UCSD-AML1 (cell line): ENCODE results near the gene RACGAP1.

Experiments used
- DNase-seq: peaks from one replicate; lab custom pipeline; 2025; ENCODE audit not compliant: unreplicated experiment; lab: John Stamatoyannopoulos, UW

The RACGAP1 gene

GRCh38 chr12:50057000-50057841, 31.9 kb upstream of the RACGAP1 start, which contains the start of gene ASIC1:
Gene ASIC1, plus strand, starts transcription at chr12:50057596. Its CDS starts 1,171 bp downstream, at chr12:50058767.
- peak; percentile 59 for DNase-seq

- no peak for DNase-seq
Observed at GRCh38 chr12:50056639-50056976, 31.3 kb upstream of the RACGAP1 start.

- peak; percentile 51 for DNase-seq
Observed at GRCh38 chr12:50055831-50056638, 30.7 kb upstream of the RACGAP1 start.

- DNase-seq, result no peak
Observed at GRCh38 chr12:50053583-50053982, 28.3 kb upstream of the RACGAP1 start.

- no peak for DNase-seq
Observed at GRCh38 chr12:50052964-50053363, 27.7 kb upstream of the RACGAP1 start.

- no peak for DNase-seq
Observed at GRCh38 chr12:50052544-50052943, 27.2 kb upstream of the RACGAP1 start.

GRCh38 chr12:50051101-50051806, 26.0 kb upstream of the RACGAP1 start:
- DNase-seq, result no peak

DNA sequence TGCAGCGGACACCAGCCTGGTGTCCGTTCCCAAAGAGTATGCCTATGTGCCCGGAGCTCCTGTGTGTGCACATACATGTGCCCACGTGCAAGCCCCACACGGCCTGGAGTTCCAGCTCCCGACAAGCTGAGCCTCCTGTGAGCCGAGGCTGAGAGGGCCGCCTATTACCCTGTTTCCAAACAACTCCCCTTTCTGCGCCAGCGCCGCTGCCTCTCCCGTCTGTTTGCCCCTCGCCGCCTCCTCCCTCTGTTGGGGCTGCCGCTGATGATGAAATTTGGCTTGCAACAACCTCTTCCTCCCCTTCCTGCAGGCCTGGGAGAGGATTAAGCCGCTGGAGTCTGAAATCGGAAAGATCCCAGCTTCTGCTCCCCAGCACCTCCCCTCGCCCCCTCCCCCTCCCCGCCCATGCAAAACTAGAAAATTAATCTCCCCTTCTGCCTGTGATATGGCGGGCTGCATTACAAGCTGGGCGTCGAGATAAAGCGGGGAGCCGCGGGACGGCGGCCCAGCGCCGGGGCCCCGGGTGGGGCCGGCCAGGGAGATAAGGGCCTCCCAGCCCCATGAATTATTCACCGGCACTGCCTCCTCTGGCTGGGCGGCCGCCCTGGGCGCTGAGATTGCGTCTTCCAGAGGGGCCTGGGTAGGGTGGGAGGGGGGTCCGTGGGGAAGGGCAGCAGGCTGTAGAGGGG, 25.3 kb upstream of the RACGAP1 start:
- peak; percentile 81 for DNase-seq

DNA sequence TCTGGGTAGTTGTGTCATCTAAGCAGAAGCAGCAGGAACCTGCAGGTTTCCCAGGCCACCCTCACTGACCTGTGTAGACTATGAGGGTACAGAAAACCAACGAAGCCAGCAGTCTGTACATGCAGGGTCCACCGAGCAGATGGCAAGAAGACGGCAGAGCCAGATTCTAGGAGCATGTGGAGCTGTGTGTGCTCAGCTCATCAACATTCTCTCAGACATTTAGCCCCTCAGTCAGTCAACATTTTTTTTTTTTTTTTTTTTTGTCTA, 24.8 kb upstream of the RACGAP1 start:
- no peak for DNase-seq

DNA sequence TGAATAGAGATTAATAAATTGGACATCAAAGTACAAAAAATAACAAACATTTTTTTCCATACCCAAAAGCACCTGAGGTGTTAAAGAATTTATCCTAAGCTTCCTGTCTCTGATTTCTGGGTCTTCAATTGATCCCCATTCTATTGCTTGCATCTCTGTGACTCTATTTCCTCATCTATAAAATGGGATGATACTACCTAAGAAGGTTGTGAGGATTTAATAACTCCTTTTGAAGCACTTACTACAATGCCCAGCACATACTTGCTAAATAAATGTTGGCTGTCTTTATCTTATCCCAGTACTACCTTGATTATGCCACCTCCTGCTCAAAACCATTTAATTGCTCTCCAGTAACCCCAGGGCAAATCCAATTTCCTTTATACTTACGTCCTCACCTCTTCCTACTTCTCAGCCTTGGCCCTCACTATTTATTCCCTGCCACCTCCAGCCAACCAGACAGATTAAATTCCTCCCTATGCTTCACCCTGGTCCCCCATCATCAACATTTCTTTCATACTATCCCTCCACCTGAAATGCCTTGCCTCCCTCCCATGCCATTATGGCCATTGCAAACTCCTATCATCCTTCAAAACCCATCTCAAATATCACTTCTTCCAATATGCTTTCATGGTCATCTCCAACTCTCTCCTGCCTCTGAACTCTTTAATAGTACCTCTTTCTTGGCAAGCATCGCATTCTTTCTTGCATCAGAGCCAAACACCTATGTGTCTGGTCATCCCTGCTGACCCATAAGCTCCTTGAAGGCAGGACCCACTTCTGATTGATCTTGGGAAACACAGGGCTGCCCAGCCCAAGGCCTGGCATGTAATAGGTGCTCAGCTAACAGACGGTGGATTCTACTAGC, 24.2 kb upstream of the RACGAP1 start:
- no peak for DNase-seq

- no peak for DNase-seq
Observed at GRCh38 chr12:50047693-50048250, 22.5 kb upstream of the RACGAP1 start.

DNA sequence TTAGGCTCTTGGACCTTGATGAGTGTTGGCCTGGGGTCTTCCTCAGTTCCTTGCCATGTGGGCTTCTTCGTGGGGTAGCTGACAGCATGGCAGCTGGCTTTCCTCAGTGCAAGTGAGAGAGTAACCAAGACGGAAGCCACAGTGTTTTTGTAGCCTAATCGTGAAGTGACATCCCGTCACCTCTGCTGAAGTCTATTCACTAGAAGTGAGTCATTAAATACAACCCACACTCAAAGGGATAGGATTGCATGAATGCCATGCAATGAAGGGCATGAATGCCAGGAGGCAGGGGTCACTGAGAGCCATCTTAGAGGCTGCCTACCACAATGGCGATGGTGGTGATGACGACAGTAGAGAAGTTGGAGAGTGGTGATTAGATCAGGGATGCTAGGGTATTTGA, 18.6 kb upstream of the RACGAP1 start:
- DNase-seq, result no peak

DNA sequence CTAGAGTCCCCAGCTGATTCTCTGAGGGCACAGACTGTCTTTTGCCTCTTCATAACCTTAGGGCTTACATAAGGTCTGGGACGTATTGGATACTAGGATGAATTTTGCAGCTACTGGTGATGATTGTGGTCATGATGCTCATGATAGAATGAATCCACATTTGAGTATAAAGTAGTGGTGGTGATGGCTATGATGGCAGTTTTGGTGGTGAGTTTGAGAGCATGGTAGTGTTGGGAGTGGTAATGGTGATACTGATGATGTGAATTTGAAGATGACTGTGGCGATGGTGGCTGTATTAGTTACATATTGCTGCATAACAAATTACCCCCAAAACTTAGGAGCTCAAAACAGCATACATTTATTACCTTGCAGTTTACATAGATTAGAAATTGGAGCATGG, 18.0 kb upstream of the RACGAP1 start:
- no peak for DNase-seq

DNA sequence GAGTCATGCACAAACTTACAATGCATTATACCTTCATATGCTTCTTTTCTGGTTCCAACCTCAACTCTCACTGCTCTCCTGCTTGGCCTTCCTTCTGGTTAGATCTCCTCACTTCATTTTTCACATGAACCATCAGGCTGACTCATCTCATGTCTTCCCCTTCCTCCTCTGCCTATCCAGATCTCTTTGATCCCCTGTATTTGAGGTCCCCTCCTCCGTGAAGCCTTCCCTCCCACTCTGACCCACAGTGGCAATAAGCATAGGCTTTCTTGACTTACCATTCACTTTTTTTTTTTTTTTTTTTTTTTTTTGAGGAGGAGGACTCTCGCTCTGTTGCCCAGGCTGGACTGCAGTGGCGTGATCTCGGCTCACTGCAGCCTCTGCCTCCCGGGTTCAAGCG, 17.4 kb upstream of the RACGAP1 start:
- DNase-seq, result no peak

DNA sequence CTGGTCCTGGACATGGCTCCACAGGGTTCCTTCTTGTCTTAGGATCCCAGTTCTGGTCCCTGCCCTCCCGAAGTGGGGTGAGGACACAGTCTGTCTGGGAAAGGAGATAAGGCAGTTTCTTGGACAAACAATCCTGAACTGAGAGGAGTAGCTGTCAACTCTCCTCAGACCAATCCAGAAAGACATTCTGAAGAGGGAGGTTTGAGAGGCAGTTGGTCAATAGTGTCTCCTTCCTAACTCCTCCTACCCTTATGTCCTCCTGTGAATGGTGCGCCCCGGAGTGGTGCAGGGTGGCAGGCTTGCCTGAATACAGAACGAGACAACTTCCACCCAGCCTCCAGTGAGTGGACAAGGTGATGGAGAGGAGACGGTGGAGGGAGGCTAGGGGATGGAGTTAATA, 16.7 kb upstream of the RACGAP1 start:
- DNase-seq, result no peak

GRCh38 chr12:50041062-50041860, 16.0 kb upstream of the RACGAP1 start:
- no peak for DNase-seq

DNA sequence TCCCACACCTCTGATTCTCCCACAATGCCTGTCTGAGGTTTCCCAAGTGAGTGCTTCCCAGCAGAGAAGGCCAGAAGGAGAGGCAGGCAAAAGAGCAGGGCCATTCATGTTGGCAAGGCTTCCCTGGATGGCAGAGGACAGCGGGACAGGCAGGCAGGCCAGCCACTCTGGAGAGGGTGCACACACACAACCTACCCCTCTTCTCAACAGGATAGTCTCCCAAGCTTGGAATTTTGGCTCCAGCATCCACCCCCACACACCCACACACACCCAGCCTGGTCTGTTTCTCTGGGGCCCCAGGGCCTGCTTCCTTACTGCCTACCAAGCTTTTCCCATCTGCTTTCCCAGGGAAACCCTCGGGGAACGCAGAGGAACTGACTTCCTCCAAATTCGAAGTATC, 15.4 kb upstream of the RACGAP1 start:
- no peak for DNase-seq

- DNase-seq, result peak; percentile 87
Observed at GRCh38 chr12:50039151-50039835, 14.0 kb upstream of the RACGAP1 start.

- DNase-seq, result no peak
Observed at GRCh38 chr12:50038336-50038735, 13.0 kb upstream of the RACGAP1 start.
